Mononuclear cell (primary cell): ENCODE measurements around the gene DOCK2. TPM values are rescaled to one million over a fixed set of nuclear protein-coding genes. Genes with fewer than 3 reads are reported as not detected.
"Not testable (repeated sequence)": the region's sequence is repeated elsewhere in the genome, so short reads cannot be mapped to it uniquely, and the experiment has no call there.

Source experiments
- H3K27me3 ChIP-seq: 2 replicates; pipeline ENCODE4 v1.6.0; 2011; ENCODE audit warnings: low read length, control low read depth; ENCODE audit not compliant: insufficient read depth
- H3K4me1 ChIP-seq: 2 replicates; pipeline ENCODE4 v1.5.1; 2011; ENCODE audit warnings: mild to moderate bottlenecking, low read length, control low read depth; ENCODE audit not compliant: insufficient read depth
- H3K4me3 ChIP-seq: 2 replicates; pipeline ENCODE4 v1.5.1; 2011; ENCODE audit warnings: mild to moderate bottlenecking, low read length, moderate library complexity
- H3K9me3 ChIP-seq: 2 replicates; pipeline ENCODE4 v1.5.1; 2011; ENCODE audit warnings: low read depth, mild to moderate bottlenecking, control low read depth, low read length
- total RNA-seq: library from RNA; depleted of rRNA; stranded (reverse); fragments of >200 nt; gene quantifications from one replicate; pipeline ENCODE4 v1.2.3, GENCODE V29; 2012

The DOCK2 gene
- total RNA-seq, 1 donor = 244 TPM

- no peaks in the 10 kb centered on the region for H3K27me3 ChIP-seq
- H3K4me1 ChIP-seq = no peaks in the 10 kb centered on the region
- no peak overlapping the region for H3K4me3 ChIP-seq
- no peaks in the 10 kb centered on the region for H3K9me3 ChIP-seq
These were observed 443.1 kb downstream of the DOCK2 start for GRCh38 chr5:170080217-170080616.

DNA sequence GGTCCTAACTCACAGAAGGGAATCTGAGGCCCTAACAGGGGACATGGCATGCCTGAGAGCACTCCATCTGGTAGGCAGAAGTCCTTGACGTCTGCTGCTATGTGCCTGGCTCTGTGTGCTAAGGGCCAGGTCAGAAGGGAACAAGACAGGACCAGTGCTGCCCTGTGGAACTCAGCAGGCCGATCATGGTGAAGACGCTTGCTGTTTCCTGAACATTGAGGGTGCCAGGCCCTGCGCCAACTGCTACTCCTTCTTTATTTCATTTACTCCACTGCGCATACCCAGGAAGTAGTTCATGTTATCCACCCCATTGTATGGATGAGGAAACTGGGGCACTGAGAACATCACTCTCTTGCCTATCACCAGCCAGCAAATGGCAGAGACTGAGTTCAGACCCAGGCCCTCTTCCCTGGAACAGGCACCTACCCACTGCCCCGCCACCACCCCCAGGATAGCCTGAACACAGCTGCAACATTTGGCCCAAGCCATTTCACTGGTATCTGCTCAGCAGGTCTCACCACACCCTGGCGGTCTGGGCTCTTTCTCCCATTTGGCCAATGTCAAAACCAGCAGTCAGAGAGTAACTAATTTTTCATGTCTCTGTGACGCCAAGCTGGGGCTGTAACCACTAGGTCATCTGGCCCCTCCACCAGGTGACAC, 443.8 kb downstream of the DOCK2 start:
- H3K9me3 ChIP-seq = no peaks in the 10 kb centered on the region
- H3K27me3 ChIP-seq = no peaks in the 10 kb centered on the region
- H3K4me3 ChIP-seq = no peak overlapping the region
- H3K4me1 ChIP-seq = no peaks in the 10 kb centered on the region

DNA sequence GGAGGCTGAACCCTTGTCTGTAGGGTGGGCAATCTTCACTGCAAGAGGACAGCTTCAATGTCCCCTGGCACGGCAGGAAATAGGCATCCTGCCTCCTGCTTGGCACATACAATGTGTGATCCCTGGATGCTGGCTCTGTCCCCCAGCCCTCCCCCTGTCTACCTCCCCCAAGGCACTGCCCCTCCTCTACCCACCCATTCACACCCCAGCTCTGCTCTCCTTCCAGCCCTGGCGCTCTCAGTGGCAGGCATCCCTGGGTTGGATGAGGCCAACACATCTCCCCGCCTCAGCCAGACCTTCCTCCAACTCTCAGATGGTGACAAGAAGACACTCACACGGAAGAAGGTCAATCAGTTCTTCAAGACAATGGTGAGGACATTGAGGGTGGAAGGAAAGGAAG, 444.5 kb downstream of the DOCK2 start:
- H3K9me3 ChIP-seq = no peaks in the 10 kb centered on the region
- no peaks in the 10 kb centered on the region for H3K27me3 ChIP-seq
- no peaks in the 10 kb centered on the region for H3K4me1 ChIP-seq
- no peak overlapping the region for H3K4me3 ChIP-seq

- Histone ChIP-seq H3K9me3 (no peaks in the 10 kb centered on the region), H3K4me3 (no peak overlapping the region), H3K27me3 (no peaks in the 10 kb centered on the region), H3K4me1 (no peaks in the 10 kb centered on the region)
These were observed 445.6 kb downstream of the DOCK2 start for GRCh38 chr5:170082701-170083100.

DNA sequence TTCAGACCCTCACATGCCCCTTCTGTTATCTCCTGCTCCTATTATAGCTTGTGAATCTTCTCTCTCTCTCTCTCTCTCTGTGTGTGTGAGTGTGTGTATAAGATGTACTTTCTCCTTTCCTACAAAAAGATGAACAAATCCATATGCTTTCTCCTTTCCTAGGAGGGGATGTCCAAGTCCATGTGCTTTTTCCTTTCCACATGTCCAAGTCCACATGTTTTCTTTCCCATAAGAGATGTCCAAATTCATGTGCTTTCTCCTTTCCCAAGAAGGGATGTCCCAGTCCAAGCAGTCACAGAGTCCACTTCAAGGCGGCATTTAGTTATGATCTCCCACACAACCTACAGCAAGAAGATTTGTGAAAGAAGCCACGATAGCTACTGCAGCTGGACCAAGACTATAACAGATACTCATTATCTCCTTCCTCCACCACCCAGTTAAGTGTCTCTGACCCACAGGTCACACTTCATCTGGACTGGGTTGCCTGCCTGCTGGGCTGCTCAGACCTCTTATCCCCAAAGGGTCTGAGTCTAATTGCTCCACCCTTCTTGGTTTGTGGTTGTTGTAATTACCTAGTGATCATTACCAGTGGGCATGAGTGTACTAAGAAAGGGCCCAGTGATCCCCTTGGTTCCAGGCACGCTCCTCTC, 450.2 kb downstream of the DOCK2 start:
- H3K9me3 ChIP-seq = no peaks in the 10 kb centered on the region
- H3K4me1 ChIP-seq = no peaks in the 10 kb centered on the region
- H3K27me3 ChIP-seq = no peaks in the 10 kb centered on the region
- no peak overlapping the region for H3K4me3 ChIP-seq

DNA sequence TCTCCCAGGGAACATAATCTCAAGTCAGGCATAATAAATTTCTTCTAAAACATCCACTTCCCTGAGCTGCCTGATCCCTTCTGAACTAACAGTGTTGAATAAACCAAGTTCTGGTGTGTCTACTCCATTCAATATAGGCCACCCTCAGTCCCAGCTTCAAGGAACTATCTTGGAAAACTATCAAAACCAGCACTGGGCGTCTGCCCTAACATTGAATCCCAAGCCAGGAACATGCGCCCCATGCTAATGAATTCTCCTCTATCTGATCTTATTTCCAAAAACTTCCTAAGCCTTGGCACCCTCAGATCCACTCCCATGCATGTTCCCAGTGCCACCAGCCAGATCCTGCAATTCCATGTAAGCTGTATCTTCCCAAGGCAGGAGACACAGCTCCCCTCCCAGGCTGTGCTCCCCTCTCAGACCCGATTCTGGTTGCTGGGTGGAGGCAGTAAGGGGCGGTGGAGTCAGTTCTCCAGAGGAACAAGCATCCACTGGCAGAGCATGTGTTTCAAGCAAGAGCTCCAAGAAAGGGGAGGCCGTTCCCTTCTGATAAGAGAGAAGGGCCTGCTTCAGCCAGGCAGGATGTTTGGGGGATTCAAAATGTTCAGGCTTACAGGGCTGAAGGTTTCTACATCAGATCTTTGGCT, 455.5 kb downstream of the DOCK2 start:
- H3K4me1 ChIP-seq = peaks cover 25% of the 10 kb centered on the region
- H3K9me3 ChIP-seq = no peaks in the 10 kb centered on the region
- H3K27me3 ChIP-seq = no peaks in the 10 kb centered on the region
- H3K4me3 ChIP-seq = no peak overlapping the region

DNA sequence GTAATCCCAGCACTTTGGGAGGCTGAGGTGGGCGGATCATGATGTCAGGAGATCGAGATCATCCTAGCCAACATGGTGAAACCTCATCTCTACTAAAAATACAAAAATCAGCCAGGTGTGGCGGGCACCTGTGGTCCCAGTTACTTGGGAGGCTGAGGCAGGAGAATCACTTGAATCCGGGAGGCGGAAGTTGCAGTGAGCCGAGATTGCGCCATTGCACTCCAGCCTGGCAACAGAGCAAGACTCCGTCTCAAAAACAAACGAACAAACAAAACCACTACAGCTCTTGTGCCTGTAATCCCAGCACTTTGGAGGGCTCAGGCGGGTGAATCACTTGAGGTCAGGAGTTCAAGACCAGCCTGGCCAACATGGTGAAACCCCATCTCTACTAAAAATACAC, 457.3 kb downstream of the DOCK2 start:
- H3K4me1 ChIP-seq = peaks cover 36% of the 10 kb centered on the region
- not testable (repeated sequence) for H3K27me3 ChIP-seq, H3K4me3 ChIP-seq, H3K9me3 ChIP-seq

DNA sequence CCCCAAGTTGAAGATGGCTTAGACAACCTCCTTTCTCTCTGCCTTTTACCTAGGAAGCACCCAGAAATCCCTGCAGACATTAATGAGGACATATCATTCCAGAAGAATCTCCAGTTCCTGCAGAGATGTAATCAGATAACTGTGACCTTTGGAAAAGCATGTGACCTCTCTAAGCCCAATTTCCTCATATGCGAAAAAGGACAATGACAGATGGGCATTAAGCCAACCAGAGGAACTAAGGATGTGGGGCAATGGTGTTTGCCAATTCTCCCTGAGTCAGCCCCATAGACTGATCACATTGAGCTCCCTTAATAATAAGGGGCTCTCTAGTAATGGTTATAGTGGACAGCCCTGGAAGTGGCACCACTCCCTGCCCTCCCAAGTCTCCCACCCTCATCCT, 458.6 kb downstream of the DOCK2 start:
- no peak overlapping the region for H3K4me3 ChIP-seq
- no peaks in the 10 kb centered on the region for H3K9me3 ChIP-seq
- no peaks in the 10 kb centered on the region for H3K27me3 ChIP-seq
- H3K4me1 ChIP-seq = peaks cover 36% of the 10 kb centered on the region

DNA sequence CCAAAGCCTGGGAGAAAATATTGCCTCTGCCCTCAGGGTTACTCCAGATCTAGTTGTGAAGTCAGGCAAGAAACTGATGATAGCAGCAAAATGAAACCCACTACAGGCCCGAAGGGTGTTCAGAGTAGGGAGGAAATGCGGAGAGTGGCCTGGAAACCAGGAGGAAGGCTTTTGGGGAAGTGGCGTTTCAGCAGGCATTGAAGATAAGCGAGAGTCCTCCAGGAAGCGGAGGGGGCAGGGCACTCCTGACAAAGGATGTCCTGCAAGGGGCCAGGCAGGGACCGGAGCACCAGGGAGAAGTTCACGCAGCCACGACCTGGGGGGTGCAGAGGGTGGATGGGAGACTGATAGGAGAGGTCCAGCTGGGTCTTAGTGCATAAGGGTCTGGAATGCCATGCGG, 460.9 kb downstream of the DOCK2 start:
- Histone ChIP-seq H3K27me3 (no peaks in the 10 kb centered on the region), H3K9me3 (no peaks in the 10 kb centered on the region), H3K4me3 (no peak overlapping the region), H3K4me1 (peaks cover 36% of the 10 kb centered on the region)

- no peak overlapping the region for H3K4me3 ChIP-seq
- H3K27me3 ChIP-seq = no peaks in the 10 kb centered on the region
- H3K4me1 ChIP-seq = peaks cover 30% of the 10 kb centered on the region
- H3K9me3 ChIP-seq = no peaks in the 10 kb centered on the region
These were observed 463.2 kb downstream of the DOCK2 start for GRCh38 chr5:170100066-170100943.

DNA sequence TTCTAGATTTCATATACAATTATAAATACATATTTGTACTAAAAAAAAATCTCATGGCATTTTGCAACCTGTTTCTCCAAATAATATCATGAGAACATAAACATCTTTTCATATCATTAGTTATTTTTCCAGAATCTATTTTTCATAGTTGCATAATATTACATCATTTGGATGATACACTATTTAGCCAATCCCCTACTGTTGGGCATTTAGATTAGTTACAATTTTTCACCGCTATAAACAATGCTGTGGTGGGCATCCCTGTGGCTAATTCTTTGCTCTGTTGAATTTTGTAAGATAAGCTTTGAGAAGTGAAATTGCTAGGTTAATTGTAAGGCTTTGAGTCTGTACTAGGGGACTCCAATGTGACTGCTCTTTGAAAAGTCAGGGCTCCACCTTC, 466.4 kb downstream of the DOCK2 start:
- H3K4me1 ChIP-seq = peaks cover 2% of the 10 kb centered on the region
- H3K4me3 ChIP-seq = no peak overlapping the region
- no peaks in the 10 kb centered on the region for H3K9me3 ChIP-seq
- H3K27me3 ChIP-seq = no peaks in the 10 kb centered on the region

DNA sequence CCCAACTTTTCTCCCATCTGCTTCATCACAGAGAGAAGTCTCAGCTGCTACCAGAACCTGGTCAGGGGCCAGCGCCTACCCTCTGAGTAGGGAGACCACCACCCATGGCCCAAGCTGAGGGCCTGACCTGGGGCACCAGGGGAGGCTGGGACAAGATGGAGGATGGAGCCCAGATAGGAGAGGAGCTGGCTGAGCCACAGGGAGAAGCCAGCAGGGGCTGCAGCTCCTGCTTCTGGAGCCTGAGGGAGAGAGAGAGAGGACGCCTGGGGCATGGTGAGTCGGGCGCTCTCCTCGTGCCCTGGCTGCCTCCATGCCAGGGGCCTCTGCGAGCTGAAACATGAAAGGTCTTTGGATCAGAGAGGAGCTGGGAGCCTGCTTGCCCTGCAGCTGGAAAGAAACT, 467.2 kb downstream of the DOCK2 start:
- Histone ChIP-seq H3K4me1 (no peaks in the 10 kb centered on the region), H3K27me3 (no peaks in the 10 kb centered on the region), H3K9me3 (no peaks in the 10 kb centered on the region), H3K4me3 (no peak overlapping the region)

DNA sequence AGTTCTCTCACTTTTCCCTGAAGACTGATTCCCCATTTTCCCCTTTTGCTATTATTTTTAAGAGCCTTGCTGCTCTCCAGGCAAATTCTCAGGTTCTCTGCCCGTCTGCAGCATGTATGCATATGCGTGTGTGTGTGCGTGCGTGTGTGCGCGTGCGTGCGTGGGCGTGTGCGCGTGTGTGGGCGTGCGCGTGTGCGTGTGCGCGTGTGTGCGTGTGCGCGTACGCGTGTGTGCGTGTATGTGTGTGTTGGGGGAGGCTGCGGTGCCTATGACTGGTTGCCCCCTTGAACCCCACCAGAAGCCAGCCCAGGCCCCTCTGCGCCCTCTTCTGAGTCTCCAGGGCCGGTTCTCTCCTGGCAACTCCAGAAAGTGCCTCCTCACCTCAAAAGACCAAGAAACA, 467.6 kb downstream of the DOCK2 start:
- Histone ChIP-seq H3K4me3 (no peak overlapping the region), H3K4me1 (no peaks in the 10 kb centered on the region), H3K27me3 (no peaks in the 10 kb centered on the region), H3K9me3 (no peaks in the 10 kb centered on the region)

DNA sequence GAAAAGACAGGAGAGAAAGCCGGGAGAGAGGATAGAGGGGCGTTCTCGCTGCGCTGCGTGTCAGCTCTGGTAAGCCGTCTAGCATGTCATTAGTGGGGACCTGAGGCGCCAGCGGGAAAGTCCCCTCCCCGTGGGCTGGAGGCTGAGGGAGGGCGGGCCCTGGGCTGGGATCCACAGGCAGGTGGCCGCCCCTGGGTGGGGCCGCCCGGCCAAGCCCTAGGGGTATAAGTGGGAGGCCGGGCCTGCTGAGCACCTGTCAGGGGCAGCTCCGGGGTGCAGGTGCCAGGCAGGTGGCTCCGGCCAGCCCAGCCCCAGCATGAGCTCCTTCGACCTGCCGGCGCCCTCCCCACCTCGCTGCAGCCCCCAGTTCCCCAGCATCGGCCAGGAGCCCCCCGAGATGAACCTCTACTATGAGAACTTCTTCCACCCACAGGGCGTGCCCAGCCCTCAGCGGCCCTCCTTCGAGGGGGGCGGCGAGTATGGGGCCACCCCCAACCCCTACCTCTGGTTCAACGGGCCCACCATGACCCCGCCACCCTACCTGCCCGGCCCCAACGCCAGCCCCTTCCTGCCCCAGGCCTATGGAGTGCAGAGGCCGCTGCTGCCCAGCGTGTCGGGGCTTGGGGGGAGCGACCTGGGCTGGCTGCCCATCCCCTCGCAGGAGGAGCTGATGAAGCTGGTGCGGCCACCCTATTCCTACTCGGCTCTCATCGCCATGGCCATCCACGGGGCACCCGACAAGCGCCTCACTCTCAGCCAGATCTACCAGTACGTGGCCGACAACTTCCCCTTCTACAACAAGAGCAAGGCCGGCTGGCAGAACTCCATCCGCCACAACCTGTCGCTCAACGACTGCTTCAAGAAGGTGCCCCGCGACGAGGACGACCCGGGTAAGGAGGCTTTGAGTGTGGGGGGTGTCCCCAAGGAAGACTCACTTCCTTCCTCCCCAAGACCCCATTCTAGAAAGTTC, 468.9 kb downstream of the DOCK2 start, which contains the start of gene FOXI1:
TSS of gene FOXI1 (plus strand) at position 256 of the 970 bp plus-strand sequence. CDS start at position 317, 61 bp downstream.
- Histone ChIP-seq H3K4me1 (no peaks in the 10 kb centered on the region), H3K27me3 (no peaks in the 10 kb centered on the region), H3K4me3 (no peak within 1 kb of the TSS), H3K9me3 (no peaks in the 10 kb centered on the region)
